ENCODE results near the gene DGKB.
A peak's percentile ranks its signal among the peaks of the same experiment; 100 is the strongest.

Gene DGKB

GRCh38 chr7:14123923-14124322 lies 778.6 kb downstream of the DGKB start:
- no peak overlapping the region for H2BK5ac ChIP-seq (ENCODE audit: low read depth, low read length, poor library complexity, severe bottlenecking)
- no peaks in the 10 kb centered on the region for H3K79me1 ChIP-seq (replicated peaks; ENCODE audit: low read length, poor library complexity, severe bottlenecking)
- no peak overlapping the region for H2BK120ac ChIP-seq (ENCODE audit: low read depth, low read length)
- no peak for DNase-seq
- H3K23ac ChIP-seq (ENCODE audit: low read length in 2 of 2), result no peak overlapping the region
- H3K9me3 ChIP-seq (ENCODE audit: control insufficient read depth, low read length), result no peaks in the 10 kb centered on the region
- no peak overlapping the region for H4K91ac ChIP-seq (ENCODE audit: low read length)
- no peaks in the 10 kb centered on the region for H3K36me3 ChIP-seq (ENCODE audit: control insufficient read depth in 1 of 2, insufficient read depth in 2 of 2, low read depth in 1 of 2, low read length in 2 of 2)
- no peak overlapping the region for H2BK12ac ChIP-seq (ENCODE audit: low read length in 2 of 2)
- no peaks in the 10 kb centered on the region for H3K4me1 ChIP-seq (ENCODE audit: control insufficient read depth, insufficient read depth, low read depth, low read length)
- no peak overlapping the region for H2AK5ac ChIP-seq (ENCODE audit: low read length, severe bottlenecking)
- no peak overlapping the region for H3K4me3 ChIP-seq (ENCODE audit: insufficient read depth in 1 of 2, low read depth in 1 of 2, low read length in 2 of 2)
- H4K8ac ChIP-seq (ENCODE audit: low read length), result no peak overlapping the region
- no peak overlapping the region for H3K4me2 ChIP-seq (ENCODE audit: low read length, poor library complexity, severe bottlenecking)
- no peak overlapping the region for H3K9ac ChIP-seq (ENCODE audit: low read length)
- H2BK15ac ChIP-seq (ENCODE audit: low read depth, poor library complexity, severe bottlenecking), result no peak overlapping the region
- H3K27ac ChIP-seq (ENCODE audit: low read length, poor library complexity, severe bottlenecking), result no peak overlapping the region
- 13% methylated on average over 1 of the region's 1 CpG for WGBS
- H3K14ac ChIP-seq (ENCODE audit: low read length in 2 of 2), result no peak overlapping the region
- no peak overlapping the region for H3K18ac ChIP-seq (ENCODE audit: low read depth in 1 of 2, low read length in 2 of 2)
- H3K4ac ChIP-seq (ENCODE audit: low read depth in 1 of 2, low read length in 2 of 2), result no peak overlapping the region
- H2AFZ ChIP-seq (ENCODE audit: low read depth, low read length), result no peak overlapping the region
- no peaks in the 10 kb centered on the region for H3K27me3 ChIP-seq (ENCODE audit: control insufficient read depth in 1 of 2, insufficient read depth in 1 of 2, low read length in 2 of 2)

GRCh38 chr7:14115701-14116100 lies 786.9 kb downstream of the DGKB start:
- Histone ChIP-seq H3K14ac (ENCODE audit: low read length in 2 of 2) (no peak overlapping the region), H3K4me3 (ENCODE audit: insufficient read depth in 1 of 2, low read depth in 1 of 2, low read length in 2 of 2) (no peak overlapping the region), H4K8ac (ENCODE audit: low read length) (no peak overlapping the region), H3K23ac (ENCODE audit: low read length in 2 of 2) (no peak overlapping the region), H2BK12ac (ENCODE audit: low read length in 2 of 2) (no peak overlapping the region), H3K9ac (ENCODE audit: low read length) (no peak overlapping the region), H3K79me1 (replicated peaks; ENCODE audit: low read length, poor library complexity, severe bottlenecking) (no peaks in the 10 kb centered on the region), H2AK5ac (ENCODE audit: low read length, severe bottlenecking) (no peak overlapping the region), H3K4me2 (ENCODE audit: low read length, poor library complexity, severe bottlenecking) (no peak overlapping the region), H3K4me1 (ENCODE audit: control insufficient read depth, insufficient read depth, low read depth, low read length) (no peaks in the 10 kb centered on the region), H2BK5ac (ENCODE audit: low read depth, low read length, poor library complexity, severe bottlenecking) (no peak overlapping the region), H4K91ac (ENCODE audit: low read length) (no peak overlapping the region), H3K4ac (ENCODE audit: low read depth in 1 of 2, low read length in 2 of 2) (no peak overlapping the region), H3K27ac (ENCODE audit: low read length, poor library complexity, severe bottlenecking) (no peak overlapping the region), H3K18ac (ENCODE audit: low read depth in 1 of 2, low read length in 2 of 2) (no peak overlapping the region), H3K36me3 (ENCODE audit: control insufficient read depth in 1 of 2, insufficient read depth in 2 of 2, low read depth in 1 of 2, low read length in 2 of 2) (no peaks in the 10 kb centered on the region), H2BK15ac (ENCODE audit: low read depth, poor library complexity, severe bottlenecking) (no peak overlapping the region), H2BK120ac (ENCODE audit: low read depth, low read length) (no peak overlapping the region), H2AFZ (ENCODE audit: low read depth, low read length) (no peak overlapping the region), H3K27me3 (ENCODE audit: control insufficient read depth in 1 of 2, insufficient read depth in 1 of 2, low read length in 2 of 2) (no peaks in the 10 kb centered on the region), H3K9me3 (ENCODE audit: control insufficient read depth, low read length) (no peaks in the 10 kb centered on the region)
- WGBS, result 94% methylated on average over 2 of the region's 2 CpGs
- DNase-seq, result peak; percentile 5

- Histone ChIP-seq H3K18ac (ENCODE audit: low read depth in 1 of 2, low read length in 2 of 2) (no peak overlapping the region), H3K14ac (ENCODE audit: low read length in 2 of 2) (no peak overlapping the region), H3K4ac (ENCODE audit: low read depth in 1 of 2, low read length in 2 of 2) (no peak overlapping the region), H3K4me3 (ENCODE audit: insufficient read depth in 1 of 2, low read depth in 1 of 2, low read length in 2 of 2) (no peak overlapping the region), H2AFZ (ENCODE audit: low read depth, low read length) (no peak overlapping the region), H3K27ac (ENCODE audit: low read length, poor library complexity, severe bottlenecking) (no peak overlapping the region), H3K4me1 (ENCODE audit: control insufficient read depth, insufficient read depth, low read depth, low read length) (no peaks in the 10 kb centered on the region), H2BK12ac (ENCODE audit: low read length in 2 of 2) (no peak overlapping the region), H2BK5ac (ENCODE audit: low read depth, low read length, poor library complexity, severe bottlenecking) (no peak overlapping the region), H3K9ac (ENCODE audit: low read length) (no peak overlapping the region), H4K91ac (ENCODE audit: low read length) (no peak overlapping the region), H3K9me3 (ENCODE audit: control insufficient read depth, low read length) (peaks cover 5% of the 10 kb centered on the region), H3K23ac (ENCODE audit: low read length in 2 of 2) (no peak overlapping the region), H3K4me2 (ENCODE audit: low read length, poor library complexity, severe bottlenecking) (no peak overlapping the region), H2BK120ac (ENCODE audit: low read depth, low read length) (no peak overlapping the region), H2BK15ac (ENCODE audit: low read depth, poor library complexity, severe bottlenecking) (no peak overlapping the region), H2AK5ac (ENCODE audit: low read length, severe bottlenecking) (no peak overlapping the region), H3K79me1 (replicated peaks; ENCODE audit: low read length, poor library complexity, severe bottlenecking) (no peaks in the 10 kb centered on the region), H4K8ac (ENCODE audit: low read length) (peak overlapping the region; percentile 77), H3K36me3 (ENCODE audit: control insufficient read depth in 1 of 2, insufficient read depth in 2 of 2, low read depth in 1 of 2, low read length in 2 of 2) (no peaks in the 10 kb centered on the region), H3K27me3 (ENCODE audit: control insufficient read depth in 1 of 2, insufficient read depth in 1 of 2, low read length in 2 of 2) (no peaks in the 10 kb centered on the region)
- no peak for DNase-seq
- WGBS, result 100% methylated on average over 3 of the region's 3 CpGs
These were observed 797.7 kb downstream of the DGKB start for GRCh38 chr7:14104861-14105260.

GRCh38 chr7:14096159-14096558 lies 806.4 kb downstream of the DGKB start:
- Histone ChIP-seq H3K9me3 (ENCODE audit: control insufficient read depth, low read length) (peaks cover 5% of the 10 kb centered on the region), H3K27ac (ENCODE audit: low read length, poor library complexity, severe bottlenecking) (no peak overlapping the region), H4K8ac (ENCODE audit: low read length) (no peak overlapping the region), H3K4me1 (ENCODE audit: control insufficient read depth, insufficient read depth, low read depth, low read length) (no peaks in the 10 kb centered on the region), H2BK12ac (ENCODE audit: low read length in 2 of 2) (no peak overlapping the region), H3K4me2 (ENCODE audit: low read length, poor library complexity, severe bottlenecking) (no peak overlapping the region), H3K4ac (ENCODE audit: low read depth in 1 of 2, low read length in 2 of 2) (no peak overlapping the region), H3K4me3 (ENCODE audit: insufficient read depth in 1 of 2, low read depth in 1 of 2, low read length in 2 of 2) (no peak overlapping the region), H2AK5ac (ENCODE audit: low read length, severe bottlenecking) (no peak overlapping the region), H4K91ac (ENCODE audit: low read length) (no peak overlapping the region), H2BK15ac (ENCODE audit: low read depth, poor library complexity, severe bottlenecking) (no peak overlapping the region), H2BK5ac (ENCODE audit: low read depth, low read length, poor library complexity, severe bottlenecking) (peak overlapping the region; percentile 44), H3K23ac (ENCODE audit: low read length in 2 of 2) (no peak overlapping the region), H3K79me1 (replicated peaks; ENCODE audit: low read length, poor library complexity, severe bottlenecking) (no peaks in the 10 kb centered on the region), H2AFZ (ENCODE audit: low read depth, low read length) (no peak overlapping the region), H2BK120ac (ENCODE audit: low read depth, low read length) (no peak overlapping the region), H3K14ac (ENCODE audit: low read length in 2 of 2) (no peak overlapping the region), H3K27me3 (ENCODE audit: control insufficient read depth in 1 of 2, insufficient read depth in 1 of 2, low read length in 2 of 2) (no peaks in the 10 kb centered on the region), H3K9ac (ENCODE audit: low read length) (no peak overlapping the region), H3K18ac (ENCODE audit: low read depth in 1 of 2, low read length in 2 of 2) (no peak overlapping the region), H3K36me3 (ENCODE audit: control insufficient read depth in 1 of 2, insufficient read depth in 2 of 2, low read depth in 1 of 2, low read length in 2 of 2) (no peaks in the 10 kb centered on the region)
- no peak for DNase-seq
- WGBS, result 100% methylated on average over 1 of the region's 1 CpG
